Duodenal mucosa (tissue), 2 donors: ENCODE results near the gene ANKRD6.

Source experiments
- H3K27ac ChIP-seq: one replicate; pipeline ENCODE4 v1.7.0; 2013; ENCODE audit warnings: low read depth, low read length
- H3K27me3 ChIP-seq, 2 donors: one replicate each; pipeline ENCODE4 v1.7.0; 2013; ENCODE audit warnings: low read length in 2 of 2, control low read depth in 1 of 2; ENCODE audit not compliant: insufficient read depth in 2 of 2, control insufficient read depth in 1 of 2
- H3K36me3 ChIP-seq, 2 donors: one replicate each; pipeline ENCODE4 v1.7.0; 2013; ENCODE audit warnings: low read length in 2 of 2, control low read depth in 1 of 2; ENCODE audit not compliant: insufficient read depth in 2 of 2, control insufficient read depth in 1 of 2
- H3K4me1 ChIP-seq, 2 donors: one replicate each; pipeline ENCODE4 v1.7.0; 2013; ENCODE audit warnings: low read length in 2 of 2, control low read depth in 1 of 2; ENCODE audit not compliant: insufficient read depth in 2 of 2, control insufficient read depth in 1 of 2
- H3K4me3 ChIP-seq, 2 donors: one replicate each; pipeline ENCODE4 v1.7.0; 2013; ENCODE audit warnings: low read length in 2 of 2, low read depth in 1 of 2
- H3K9ac ChIP-seq, 2 donors: one replicate each; pipeline ENCODE4 v1.7.0; 2013; ENCODE audit warnings: low read length in 2 of 2, low read depth in 1 of 2
- H3K9me3 ChIP-seq, 2 donors: one replicate each; pipeline ENCODE4 v1.7.0; 2013; ENCODE audit warnings: low read length in 2 of 2, control low read depth in 1 of 2; ENCODE audit not compliant: control insufficient read depth in 1 of 2

ANKRD6 gene

DNA sequence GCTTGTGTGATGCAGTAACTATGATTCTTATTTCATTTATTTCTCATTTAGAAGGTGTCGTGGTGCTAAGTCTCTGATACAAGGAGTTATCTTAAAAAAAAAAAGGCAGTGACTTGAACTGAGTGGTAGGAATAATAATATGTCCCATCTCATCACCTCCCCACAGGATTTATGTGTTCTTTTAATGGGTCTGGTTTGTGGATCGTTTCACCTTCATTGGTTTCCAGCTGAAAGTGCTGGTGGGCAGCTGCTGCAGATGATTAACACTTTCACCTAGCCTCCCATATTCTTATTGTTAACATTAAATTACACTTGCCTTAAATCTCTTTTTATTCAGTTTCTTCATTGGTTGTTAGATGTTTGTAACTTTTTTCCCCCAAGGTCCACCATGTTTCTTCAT is 68.8 kb downstream of the ANKRD6 start:
- H3K4me3 ChIP-seq, result no peak overlapping the region
- H3K36me3 ChIP-seq, result no peaks in the 10 kb centered on the region

DNA sequence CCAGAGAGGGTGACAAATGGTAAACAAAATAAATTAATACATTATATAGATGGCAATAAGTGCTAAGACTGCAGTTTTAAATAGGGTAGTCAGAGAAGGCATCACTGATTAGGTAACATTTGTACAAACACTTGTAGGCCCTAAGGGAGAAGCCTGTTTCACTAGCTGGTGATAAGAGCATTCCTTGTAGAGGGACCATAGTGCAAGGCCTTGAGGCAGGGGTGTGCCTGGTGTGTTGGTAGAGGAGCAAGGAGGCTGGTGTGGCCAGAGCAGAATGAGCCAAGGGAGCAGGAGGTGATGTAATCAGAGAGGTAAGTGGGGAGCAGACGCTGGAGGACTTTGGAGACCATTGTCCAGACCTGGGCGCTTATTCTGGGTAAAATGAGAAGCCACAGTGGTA is 70.7 kb downstream of the ANKRD6 start:
- H3K27me3 ChIP-seq, result no peaks in the 10 kb centered on the region
- no peaks in the 10 kb centered on the region for H3K9me3 ChIP-seq
- no peak overlapping the region for H3K9ac ChIP-seq
- H3K4me3 ChIP-seq, result no peak overlapping the region
- no peaks in the 10 kb centered on the region for H3K36me3 ChIP-seq
- no peaks in the 10 kb centered on the region for H3K4me1 ChIP-seq
- H3K27ac ChIP-seq, result no peak overlapping the region

More for the DNA sequence above, 68.8 kb downstream of the ANKRD6 start:
- no peaks in the 10 kb centered on the region for H3K9me3 ChIP-seq
- no peaks in the 10 kb centered on the region for H3K27me3 ChIP-seq
- no peaks in the 10 kb centered on the region for H3K4me1 ChIP-seq
- H3K27ac ChIP-seq, result no peak overlapping the region
- H3K9ac ChIP-seq, result no peak overlapping the region

DNA sequence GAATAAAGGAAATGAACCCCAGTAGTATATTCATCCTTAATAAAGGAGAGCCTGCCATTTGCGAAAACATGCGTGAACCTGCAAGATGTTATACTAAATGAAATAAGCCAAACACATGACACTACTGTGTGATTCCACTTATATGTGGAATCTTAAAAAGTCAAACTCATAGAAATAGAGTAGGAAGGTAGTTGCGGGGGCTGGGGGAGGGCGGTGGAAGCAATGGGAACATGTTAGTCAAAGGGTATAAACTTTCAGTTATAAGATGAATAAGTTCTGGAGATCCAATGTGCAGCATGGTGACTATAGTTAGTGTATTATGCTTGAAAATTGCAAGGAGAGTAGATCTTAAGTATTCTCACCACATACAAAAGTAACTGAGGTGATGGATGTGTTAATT is 72.9 kb downstream of the ANKRD6 start:
- no peak overlapping the region for H3K4me3 ChIP-seq
- no peaks in the 10 kb centered on the region for H3K36me3 ChIP-seq
- H3K9ac ChIP-seq, result no peak overlapping the region
- H3K9me3 ChIP-seq, result no peaks in the 10 kb centered on the region
- H3K27me3 ChIP-seq, result no peaks in the 10 kb centered on the region
- no peak overlapping the region for H3K27ac ChIP-seq
- H3K4me1 ChIP-seq, result no peaks in the 10 kb centered on the region

DNA sequence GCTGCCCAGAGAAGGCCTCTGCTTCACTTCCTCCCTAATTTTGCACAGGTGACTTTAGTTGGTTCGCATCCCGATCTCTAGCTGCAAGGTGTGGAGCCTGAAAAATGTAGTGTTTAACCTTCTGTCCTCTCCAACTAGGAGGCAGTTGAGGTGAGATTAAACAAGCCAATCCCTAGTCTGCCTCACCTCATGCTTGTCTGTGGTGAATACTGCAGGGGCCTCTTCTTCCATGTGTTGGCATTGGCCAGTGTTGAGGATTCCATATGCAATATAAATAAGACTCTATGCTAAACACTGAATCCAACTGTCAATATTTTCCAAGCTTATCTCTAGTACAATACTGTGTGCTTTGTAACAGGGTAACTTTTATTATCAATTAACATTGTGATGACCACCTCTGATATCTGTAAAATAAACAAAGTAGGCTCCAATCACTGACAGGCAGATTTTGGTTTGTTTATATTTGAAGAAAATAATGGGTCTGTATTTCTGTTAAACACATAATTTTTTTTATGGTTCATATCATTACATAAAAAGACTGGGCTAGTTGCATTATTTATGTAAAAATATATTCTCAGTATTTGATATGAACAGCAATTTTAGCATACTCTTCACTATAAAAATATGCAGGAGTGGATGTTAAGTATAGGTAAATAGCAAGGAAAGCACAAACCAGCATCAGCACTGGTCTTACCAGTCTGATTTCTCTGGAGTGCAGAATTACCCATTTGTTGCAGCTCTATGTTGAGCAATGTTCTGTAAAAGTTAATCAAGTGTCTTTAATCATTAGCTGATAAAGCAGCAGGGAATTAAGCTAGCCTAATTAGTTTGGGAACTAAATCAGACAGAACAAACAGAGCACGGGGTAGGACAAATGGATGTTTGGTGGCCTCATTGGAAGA is 74.0 kb downstream of the ANKRD6 start:
- no peaks in the 10 kb centered on the region for H3K36me3 ChIP-seq
- no peaks in the 10 kb centered on the region for H3K9me3 ChIP-seq
- no peaks in the 10 kb centered on the region for H3K27me3 ChIP-seq
- H3K4me1 ChIP-seq, result no peaks in the 10 kb centered on the region
- no peak overlapping the region for H3K9ac ChIP-seq
- no peak overlapping the region for H3K27ac ChIP-seq
- H3K4me3 ChIP-seq, result no peak overlapping the region

DNA sequence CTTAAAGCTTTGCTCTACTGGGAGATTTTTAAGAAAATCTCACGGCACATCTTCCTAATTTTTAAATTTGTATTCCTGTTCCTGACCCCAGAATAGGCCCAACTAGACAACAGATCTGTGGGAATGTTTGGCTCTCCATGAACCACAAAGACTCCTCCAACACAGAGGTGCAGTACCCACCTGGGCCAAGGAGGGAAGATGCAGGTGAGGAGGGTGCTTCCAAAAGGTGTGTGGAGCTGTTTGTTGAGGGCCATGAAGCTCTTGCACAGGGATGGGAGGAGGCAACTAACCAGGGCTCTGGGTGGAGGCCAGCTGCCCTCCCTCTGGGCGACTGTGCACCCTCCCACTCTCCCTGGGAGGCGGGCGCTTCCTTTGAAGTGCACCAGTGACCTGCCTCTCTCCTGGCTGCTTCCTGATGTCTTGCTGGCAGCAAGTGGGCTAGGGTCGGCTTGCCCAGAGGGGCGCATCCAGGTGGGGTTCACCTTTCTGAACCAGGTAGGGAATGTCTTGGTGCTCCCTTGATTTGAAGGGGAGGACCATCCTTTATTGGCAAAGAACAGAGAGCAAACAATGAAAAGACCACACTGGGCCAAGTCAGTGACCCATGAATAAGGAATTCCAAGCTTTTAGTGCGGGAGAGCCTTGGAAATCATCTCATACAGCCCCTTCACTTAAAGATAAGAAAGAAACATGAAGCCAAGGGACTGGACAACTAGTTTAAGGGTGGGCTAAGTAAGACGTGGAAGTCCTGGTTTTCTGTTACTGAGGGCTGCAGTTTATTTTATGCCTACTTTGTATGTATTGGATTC is 76.0 kb downstream of the ANKRD6 start:
- Histone ChIP-seq H3K9me3 (no peaks in the 10 kb centered on the region), H3K27ac (no peak overlapping the region), H3K4me1 (no peaks in the 10 kb centered on the region), H3K4me3 (no peak overlapping the region), H3K36me3 (no peaks in the 10 kb centered on the region), H3K9ac (no peak overlapping the region), H3K27me3 (no peaks in the 10 kb centered on the region)

DNA sequence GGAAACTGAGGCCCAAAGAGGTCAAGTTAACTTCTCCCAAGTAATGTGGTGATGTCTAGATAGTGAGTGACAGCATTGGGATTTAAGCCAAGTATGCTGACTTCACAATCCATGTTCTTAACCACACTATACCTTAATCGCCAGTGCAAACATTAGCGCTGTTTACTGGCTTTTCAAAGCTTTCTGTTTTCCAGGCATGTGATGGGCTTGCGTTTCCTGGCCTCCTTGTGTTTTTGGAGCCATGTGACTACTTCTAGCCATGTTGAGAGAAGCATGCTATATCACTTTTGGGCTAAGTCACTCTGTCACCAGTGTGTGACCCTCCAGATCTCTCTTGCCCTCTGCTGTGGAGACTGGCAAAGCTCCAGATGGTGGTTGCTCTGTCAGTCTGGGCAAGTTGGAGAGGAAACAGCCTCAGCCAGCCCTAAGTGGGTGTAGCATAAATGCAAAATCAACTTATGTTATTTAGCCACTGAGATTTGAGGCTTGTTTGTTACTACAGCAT is 76.9 kb downstream of the ANKRD6 start:
- H3K27ac ChIP-seq, result no peak overlapping the region
- H3K4me1 ChIP-seq, result no peaks in the 10 kb centered on the region
- no peaks in the 10 kb centered on the region for H3K9me3 ChIP-seq
- H3K36me3 ChIP-seq, result no peaks in the 10 kb centered on the region
- no peaks in the 10 kb centered on the region for H3K27me3 ChIP-seq
- H3K9ac ChIP-seq, result no peak overlapping the region
- H3K4me3 ChIP-seq, result no peak overlapping the region

DNA sequence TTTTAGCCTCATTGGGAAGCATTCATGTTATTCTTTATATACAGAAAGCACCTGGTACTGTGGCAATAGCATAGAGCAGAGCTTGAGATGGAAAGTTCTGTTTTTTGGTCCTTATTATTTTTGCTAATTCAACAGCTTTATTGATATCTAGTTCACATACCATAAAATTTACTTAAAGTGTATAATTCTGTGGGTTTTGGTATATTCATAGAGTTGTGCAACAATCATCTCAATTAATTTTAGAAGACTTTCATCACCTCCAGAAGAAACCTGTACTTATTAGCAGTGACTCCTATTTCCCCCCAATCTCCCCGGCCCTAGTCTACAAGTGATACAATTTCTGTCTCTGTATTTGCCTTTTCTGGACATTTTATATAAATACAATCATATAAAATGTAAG is 77.4 kb downstream of the ANKRD6 start:
- Histone ChIP-seq H3K27ac (no peak overlapping the region), H3K36me3 (no peaks in the 10 kb centered on the region), H3K9ac (no peak overlapping the region), H3K27me3 (no peaks in the 10 kb centered on the region), H3K9me3 (no peaks in the 10 kb centered on the region), H3K4me3 (no peak overlapping the region), H3K4me1 (no peaks in the 10 kb centered on the region)

DNA sequence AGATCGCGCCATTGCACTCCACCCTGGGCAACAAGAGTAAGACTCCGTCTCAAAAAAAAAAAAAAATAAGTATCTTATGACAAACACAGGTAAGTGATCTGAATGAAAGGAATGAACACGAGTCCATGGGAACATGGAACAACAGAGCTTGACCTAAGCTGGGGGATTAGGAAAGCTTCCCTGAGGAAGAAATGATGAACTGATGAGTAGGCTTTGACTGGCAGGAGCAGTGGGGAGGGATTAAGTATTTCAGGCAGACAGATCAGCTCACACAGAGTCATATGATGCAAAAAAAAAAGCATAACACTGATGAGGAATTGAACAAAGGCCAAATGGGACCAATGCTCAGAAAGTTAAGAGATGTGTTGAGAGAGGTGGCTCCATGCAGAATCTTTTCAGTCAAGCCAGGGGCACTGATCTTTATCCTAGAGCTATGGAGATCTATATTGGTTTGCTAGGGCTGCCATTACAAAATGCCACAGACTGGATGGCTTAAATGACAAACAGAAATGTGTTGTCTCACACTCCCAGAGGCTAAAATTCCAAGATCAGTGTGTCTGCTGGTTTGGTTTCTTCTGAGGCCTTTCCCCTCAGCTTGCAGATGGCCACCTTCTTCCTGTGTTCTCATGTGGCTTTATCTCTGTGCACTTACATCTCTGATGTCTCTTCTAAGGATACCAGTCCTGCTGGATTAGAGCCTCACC is 85.6 kb downstream of the ANKRD6 start:
- Histone ChIP-seq H3K9ac (no peak overlapping the region), H3K4me3 (no peak overlapping the region)

DNA sequence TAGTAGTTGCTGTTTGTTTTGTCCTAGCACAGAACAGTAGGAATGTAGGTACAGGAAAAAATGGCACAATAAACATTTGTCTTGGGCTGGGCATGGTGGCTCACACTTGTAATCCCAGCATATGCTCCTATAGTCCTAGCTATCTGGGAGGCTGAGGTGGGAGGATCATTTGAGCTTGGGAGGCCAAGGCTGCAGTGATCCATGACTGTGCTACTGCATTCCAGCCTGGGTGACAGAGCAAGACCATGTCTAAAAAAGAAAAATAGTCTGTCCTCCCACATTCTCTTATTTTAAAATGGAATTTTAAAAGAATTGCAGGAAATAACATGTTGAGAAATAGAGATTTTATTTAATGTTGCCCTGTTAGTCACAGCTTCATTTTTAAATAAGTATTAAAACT is 87.8 kb downstream of the ANKRD6 start:
- H3K27ac ChIP-seq, result no peak overlapping the region
- no peak overlapping the region for H3K9ac ChIP-seq
- H3K4me1 ChIP-seq, result no peaks in the 10 kb centered on the region
- H3K4me3 ChIP-seq, result no peak overlapping the region
- H3K36me3 ChIP-seq, result no peaks in the 10 kb centered on the region
- no peaks in the 10 kb centered on the region for H3K27me3 ChIP-seq
- no peaks in the 10 kb centered on the region for H3K9me3 ChIP-seq

More for the DNA sequence above, 85.6 kb downstream of the ANKRD6 start:
- H3K27ac ChIP-seq, result no peak overlapping the region
- no peaks in the 10 kb centered on the region for H3K4me1 ChIP-seq
- H3K9me3 ChIP-seq, result no peaks in the 10 kb centered on the region
- H3K36me3 ChIP-seq, result no peaks in the 10 kb centered on the region
- H3K27me3 ChIP-seq, result no peaks in the 10 kb centered on the region

DNA sequence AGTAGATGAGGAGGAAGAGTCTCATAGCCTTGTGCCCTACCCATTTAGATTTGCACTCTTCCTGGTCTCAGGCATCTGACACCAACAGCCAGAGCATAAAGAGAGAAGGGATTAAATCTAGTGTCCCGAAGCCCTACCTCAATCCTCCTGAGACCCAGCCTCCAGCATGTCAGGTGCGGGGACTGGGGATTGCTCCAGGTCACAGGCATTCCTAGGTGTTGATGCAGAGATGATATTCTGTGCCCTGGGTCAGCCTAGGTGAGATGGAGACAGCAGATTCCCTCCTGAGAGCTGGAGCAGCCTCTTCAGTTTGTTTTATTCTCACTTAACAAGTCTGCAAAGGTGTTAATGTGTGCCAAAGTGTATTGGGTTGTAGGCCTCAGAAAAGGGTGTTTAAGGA is 89.8 kb downstream of the ANKRD6 start:
- Histone ChIP-seq H3K27ac (no peak overlapping the region), H3K4me1 (no peaks in the 10 kb centered on the region), H3K27me3 (no peaks in the 10 kb centered on the region)

More for the DNA sequence above, 89.8 kb downstream of the ANKRD6 start:
- Histone ChIP-seq H3K36me3 (no peaks in the 10 kb centered on the region), H3K9me3 (no peaks in the 10 kb centered on the region), H3K9ac (no peak overlapping the region), H3K4me3 (no peak overlapping the region)
